C4-2B (cell line): Measurements from ENCODE around the gene TMEM236.

ENCODE experiments used
- CTCF ChIP-seq: fragments of 450-650 bp; conservative IDR thresholded peaks from 2 replicates; pipeline ENCODE4 v1.5.1; 2017; ENCODE audit warnings: mild to moderate bottlenecking
- ZFX ChIP-seq: fragments of 450-650 bp; IDR thresholded peaks from 2 replicates; pipeline ENCODE4 v1.6.1; 2017

GRCh38 chr10:17703706-17704105, 48.3 kb upstream of the TMEM236 start:
- TF ChIP-seq CTCF (no peak), ZFX (no peak)
